GM19452 (cell line): ENCODE data around the gene ZNF236.
"Not testable (repeated sequence)": the region's sequence is repeated elsewhere in the genome, so short reads cannot be mapped to it uniquely, and the experiment has no call there.

ENCODE experiments used
- ATAC-seq: cut with Tn5 transposase; IDR thresholded peaks from one replicate; pipeline ENCODE4 v1.9.1; 2021; ENCODE audit not compliant: unreplicated experiment

The ZNF236 gene

DNA sequence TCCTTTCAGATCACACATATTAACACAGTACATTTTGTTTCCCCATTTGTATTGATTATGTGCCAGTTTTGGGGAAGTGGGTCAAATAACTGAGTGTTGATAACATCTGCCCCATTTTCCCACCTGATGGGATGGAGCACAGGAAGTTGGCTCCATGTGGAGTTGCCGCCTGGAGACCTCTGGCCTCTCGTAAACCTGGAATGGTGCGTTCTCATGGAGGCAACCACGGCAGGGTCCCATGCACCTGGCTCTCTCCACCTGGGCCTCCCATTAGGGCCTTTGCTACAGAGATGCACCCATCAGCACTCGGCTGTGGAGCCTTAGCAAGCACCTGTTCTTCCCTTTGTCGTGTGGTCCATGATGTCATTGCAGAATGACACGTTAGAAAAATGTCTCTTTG is 179.6 kb downstream of the ZNF236 start:
- ATAC-seq = no peak

- no peak for ATAC-seq
Measured at GRCh38 chr18:77002496-77002895, 180.1 kb downstream of the ZNF236 start.

- no peak for ATAC-seq
Measured at GRCh38 chr18:77003316-77003715, 181.0 kb downstream of the ZNF236 start.

DNA sequence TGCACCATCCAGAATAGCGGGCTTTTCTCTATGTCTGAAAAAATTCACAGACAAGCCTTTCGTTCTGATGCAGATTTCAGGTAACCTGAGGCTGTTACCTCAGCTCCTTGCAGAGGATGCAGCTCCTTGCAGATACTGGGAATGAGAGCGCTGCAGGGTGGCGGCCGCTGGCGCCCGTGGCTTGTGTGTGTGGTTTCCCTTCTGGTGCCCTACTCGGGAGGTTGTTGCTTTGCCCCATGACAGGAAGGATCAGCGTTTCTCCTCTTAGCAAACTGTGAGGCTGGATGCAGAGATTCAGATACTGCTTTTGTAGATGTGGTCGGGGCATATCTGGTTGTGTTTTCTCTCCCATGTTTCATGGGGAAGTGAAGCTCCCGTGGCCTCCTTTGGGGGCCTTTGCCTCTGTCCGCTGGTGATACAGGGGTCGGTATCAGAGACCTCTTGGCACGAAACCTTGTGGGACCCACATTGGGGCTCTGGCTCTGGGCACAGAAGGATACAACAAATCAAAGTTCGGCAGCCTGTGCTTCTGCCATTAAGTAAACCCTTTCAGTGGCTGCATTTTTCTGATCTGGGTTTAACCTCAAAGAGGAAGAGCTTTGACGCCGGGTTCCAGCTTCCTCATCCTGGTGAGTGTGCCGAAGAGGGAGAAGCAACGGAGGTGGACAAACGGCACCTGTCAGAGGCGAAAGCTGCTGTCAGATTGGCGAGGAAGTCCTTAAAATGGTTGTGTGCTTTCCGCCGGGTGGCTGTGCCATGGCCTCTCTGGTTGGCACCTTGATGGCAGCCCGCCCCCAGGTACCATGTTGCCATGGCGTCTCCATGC is 182.4 kb downstream of the ZNF236 start:
- ATAC-seq = no peak

DNA sequence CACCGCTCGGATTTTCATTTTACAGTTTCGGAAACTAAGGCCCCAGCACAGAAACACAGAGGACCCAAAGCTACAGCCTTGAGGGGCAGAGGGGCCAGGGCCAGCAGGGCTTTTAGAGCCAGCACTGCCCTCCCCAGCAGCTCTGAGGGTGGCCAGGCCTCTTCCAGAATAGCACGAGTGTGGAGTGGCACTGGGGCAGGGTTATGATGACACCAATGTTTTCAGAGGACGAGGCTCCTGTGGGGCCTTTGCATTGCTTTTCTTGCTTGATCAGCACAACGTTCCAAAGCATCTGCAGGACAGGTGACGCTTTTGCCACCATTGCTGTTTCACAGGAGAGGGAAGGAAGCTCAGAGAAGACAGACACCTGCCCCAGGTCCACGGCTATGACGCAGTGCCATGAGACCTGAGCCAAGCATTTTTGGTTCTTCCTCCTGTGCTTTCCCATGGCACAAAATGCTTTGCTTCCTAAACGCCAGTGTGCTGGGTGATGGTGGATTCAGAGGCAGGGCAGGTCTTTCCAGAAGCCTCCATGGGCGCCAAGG is 183.4 kb downstream of the ZNF236 start:
- ATAC-seq = no peak

- ATAC-seq = no peak
Measured at GRCh38 chr18:77006305-77007175, 184.2 kb downstream of the ZNF236 start.

GRCh38 chr18:77007251-77007650 is 184.9 kb downstream of the ZNF236 start:
- no peak for ATAC-seq

DNA sequence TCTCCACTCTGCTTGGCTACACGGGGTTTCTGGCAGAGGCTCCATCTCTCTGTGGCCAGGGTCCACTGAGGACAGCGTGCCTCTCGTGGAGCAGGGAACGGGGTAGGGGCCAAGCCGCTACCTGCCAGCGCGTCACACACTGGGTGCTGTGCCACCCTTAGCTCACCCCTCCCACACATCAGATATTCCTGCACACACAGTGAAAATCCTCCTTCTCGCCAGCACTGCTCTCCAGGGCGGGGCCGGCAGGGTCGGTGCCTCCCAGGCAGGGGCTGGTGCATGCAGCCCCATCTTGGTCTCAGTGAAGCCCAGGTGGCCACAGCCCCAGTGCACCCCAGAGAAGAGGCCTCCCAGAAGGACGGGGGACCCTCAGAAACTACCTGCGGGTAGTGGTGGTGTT is 185.6 kb downstream of the ZNF236 start:
- ATAC-seq = no peak

- ATAC-seq = no peak
Measured at GRCh38 chr18:77008576-77009315, 186.4 kb downstream of the ZNF236 start.

DNA sequence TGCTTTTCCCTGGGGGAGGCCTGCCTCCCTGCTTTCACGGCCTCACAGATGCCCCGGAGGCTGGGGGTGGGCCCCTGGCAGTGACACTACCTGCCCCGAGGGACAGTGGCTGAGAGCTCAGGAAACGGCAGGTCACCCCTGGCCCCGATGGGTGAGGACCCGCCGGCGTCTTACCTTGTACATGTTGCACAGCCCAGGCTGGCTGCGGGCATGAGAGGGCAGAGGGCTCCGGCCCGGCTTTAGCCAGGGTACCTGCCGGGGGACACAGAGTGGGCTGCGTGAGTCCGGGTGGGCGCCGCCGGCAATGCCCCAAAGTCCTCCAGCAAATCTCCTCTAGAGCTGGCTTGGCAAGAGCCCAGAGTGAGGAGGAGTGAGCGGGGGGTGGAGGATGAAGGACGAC is 187.3 kb downstream of the ZNF236 start:
- ATAC-seq = no peak

DNA sequence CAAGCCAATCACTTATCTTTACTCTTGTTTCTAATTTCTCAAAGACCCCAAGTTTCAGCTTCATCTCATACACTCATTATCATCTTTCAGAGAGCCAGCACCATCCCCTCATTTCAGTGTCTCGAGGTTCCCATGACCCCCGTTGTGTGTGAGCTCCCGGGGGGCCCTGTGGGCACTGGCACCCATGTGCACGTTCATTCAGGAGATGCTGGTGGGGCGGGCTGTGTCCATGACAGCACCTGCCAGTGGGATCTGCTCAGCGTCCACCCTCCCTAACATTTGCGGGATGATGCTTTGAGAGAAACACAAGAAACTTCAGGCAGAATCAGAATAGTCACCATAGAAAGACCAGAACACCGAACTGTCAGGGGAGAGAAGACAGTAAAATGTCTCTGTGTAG is 189.8 kb downstream of the ZNF236 start:
- ATAC-seq = no peak

- ATAC-seq = no peak
Measured at GRCh38 chr18:77012806-77013541, 190.6 kb downstream of the ZNF236 start.

DNA sequence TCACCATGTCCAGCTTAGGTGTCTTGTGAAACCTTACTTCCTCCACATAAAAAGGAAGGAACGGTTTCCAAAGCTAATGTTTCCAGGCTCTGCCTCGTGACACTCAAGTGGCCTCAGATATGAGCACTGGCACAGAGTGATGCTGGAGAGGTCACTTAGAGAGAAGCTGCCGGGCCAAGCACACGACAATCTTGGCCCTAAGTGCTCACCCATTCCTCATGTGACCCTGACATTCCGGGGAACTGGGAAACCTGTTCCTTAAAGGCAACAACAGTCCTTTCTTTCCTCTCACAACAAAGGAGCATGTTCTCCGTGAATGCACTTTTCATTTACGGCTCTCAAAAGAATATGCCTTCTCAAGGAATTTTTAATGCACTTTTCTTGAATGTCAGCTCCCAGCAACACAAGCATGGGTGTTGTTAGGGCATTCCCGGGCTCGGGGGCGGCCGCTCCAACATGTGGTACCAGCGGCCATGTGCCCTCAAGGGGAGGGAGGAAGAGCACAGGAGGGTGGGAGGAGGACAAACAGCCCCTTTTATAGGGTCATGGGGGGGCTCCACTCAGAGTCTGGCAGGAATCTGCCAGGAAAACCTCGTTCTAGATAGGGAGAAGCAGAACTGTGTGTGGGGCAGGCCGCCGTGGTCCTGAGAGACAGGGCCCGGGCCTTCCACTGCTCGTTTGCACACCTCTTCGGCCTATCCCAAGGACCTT is 191.6 kb downstream of the ZNF236 start:
- ATAC-seq = no peak

DNA sequence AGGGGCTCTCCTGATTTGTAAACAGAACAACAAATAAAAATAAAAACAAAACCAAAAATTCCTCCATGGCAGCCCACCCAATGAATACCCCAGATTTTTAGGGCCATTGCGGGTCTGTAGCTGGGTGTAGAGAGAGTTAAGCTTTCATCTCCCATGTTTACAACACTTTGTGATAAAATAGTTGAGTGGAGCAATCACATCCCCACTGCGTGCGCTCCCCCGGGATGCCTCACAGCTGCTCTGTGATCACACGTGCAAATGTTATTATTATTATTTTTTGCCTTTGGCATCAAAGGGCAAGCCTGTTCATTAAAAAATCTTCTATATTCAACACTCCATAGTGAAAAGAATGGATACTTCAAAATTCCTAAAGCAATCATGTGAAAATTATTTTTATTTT is 192.2 kb downstream of the ZNF236 start:
- no peak for ATAC-seq

- ATAC-seq = no peak
Measured at GRCh38 chr18:77015169-77015568, 192.8 kb downstream of the ZNF236 start.

DNA sequence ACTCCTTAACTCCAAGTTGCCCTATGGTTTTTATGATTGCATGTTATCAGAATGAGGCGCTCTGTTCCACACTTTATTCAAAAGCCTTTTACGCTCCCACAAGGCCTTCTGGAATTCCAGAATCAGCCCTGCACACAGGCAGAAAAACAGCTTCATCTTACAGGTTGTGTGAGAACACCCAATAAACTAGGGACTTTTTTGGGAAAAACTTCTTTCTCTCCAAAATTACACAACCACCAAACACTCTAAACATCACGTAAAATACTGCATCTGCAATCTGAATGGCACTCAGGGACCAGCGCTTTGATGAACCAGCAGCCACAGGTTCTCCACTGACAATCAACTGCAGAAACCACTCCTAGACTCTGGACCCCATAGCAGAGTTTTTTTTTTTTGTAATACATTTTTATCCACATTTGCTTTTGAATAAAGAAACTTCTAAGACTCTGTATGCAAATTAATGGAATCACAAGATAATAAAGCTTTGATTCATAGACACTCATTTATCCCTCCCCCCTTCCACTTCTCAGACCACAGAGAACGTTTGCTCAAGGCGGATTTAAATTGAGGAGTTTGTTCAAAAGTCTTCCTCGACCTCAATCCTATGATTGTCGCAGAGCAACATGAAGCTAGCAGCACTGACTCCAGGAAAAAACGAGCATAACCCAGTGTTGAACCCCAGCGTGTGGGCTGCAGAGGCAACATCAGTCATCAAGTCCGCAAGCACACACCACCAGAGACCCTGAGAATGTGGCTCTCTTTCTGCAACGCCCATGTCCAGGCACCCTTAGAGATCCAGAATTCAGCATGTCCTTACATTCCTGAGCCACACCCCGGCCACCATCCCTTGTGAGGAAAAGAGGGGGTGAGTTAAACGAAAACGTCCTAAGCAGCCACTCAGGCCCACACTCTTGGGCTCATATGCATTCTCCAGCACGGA is 193.7 kb downstream of the ZNF236 start:
- no peak for ATAC-seq

- ATAC-seq = no peak
Measured at GRCh38 chr18:77016936-77017335, 194.6 kb downstream of the ZNF236 start.

DNA sequence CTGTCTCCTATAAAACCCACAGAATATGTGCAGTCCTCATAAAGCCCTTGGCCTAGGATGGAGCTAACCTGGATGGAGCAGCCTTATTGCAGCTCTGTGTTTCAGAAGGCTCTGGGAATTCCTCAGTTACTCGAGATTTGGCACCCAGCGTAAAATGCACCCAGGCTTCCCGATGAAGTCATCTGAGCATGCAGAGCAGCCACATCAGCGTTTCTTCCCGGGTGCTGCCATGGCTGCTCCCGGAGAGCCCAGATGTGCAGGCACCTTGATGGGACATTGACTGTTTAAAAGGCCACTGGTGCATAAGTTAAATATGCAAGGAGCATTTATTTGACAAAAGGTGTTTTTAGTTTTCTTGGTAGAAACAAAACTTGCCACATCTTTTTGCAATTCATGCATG is 195.0 kb downstream of the ZNF236 start:
- no peak for ATAC-seq

DNA sequence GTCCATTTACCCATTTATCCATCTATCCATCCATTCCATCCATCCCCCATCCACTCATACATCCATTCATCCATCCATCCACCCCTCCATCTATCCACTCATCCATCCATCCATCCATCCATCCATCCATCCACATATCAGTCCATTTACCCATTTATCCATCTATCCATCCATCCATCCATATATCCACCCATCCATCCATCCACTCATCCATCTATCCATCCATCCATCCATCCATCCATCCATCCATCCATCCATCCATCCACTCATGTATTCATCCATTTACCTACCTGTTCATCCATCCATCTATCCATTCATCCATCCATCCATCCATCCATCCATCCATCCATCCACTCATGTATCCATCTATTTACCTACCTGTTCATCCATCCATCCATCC is 196.3 kb downstream of the ZNF236 start:
- ATAC-seq = not testable (repeated sequence)
